ENCODE measurements around the gene PADI4. TPM values are rescaled to one million over a fixed set of nuclear protein-coding genes. Genes with fewer than 3 reads are reported as not detected.

PADI4 gene
- total RNA-seq, 1 experiment from 2014 or later: not detected

DNA sequence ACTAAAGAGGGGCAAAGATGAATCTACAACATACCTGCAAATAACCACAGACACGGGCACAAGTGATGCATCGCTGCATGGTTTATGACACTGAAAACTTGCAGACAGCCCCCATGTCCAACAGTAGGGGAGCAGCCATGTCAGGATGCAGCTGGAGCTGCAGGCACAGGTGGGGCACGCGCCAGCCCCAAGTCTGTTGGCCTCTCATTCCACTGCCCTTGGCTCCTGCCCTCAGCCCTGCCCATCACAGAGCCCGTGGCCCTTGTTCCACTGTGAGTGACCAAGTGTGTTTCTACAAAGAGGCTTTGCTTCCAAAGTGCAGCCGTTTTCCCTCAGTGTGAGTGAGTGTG, 3.2 kb upstream of the PADI4 start:
- H3K27ac ChIP-seq (ENCODE audit: low read length): no peak overlapping the region
- no peak for DNase-seq
- H3K9me2 ChIP-seq (replicated peaks; ENCODE audit: insufficient read depth, low read length): no peaks in the 10 kb centered on the region
- no peaks in the 10 kb centered on the region for H3K27me3 ChIP-seq (ENCODE audit: low read length)
- H3K9me3 ChIP-seq (ENCODE audit: low read length): peaks cover 8% of the 10 kb centered on the region
- no peaks in the 10 kb centered on the region for H3K79me2 ChIP-seq (ENCODE audit: low read length)
- no peaks in the 10 kb centered on the region for H4K20me1 ChIP-seq (ENCODE audit: insufficient read depth, low read depth, low read length)
- no peak overlapping the region for H3K4me2 ChIP-seq (ENCODE audit: low read depth, low read length, poor library complexity, severe bottlenecking)
- no peak overlapping the region for H2AFZ ChIP-seq (ENCODE audit: low read length)
- H3K36me3 ChIP-seq (ENCODE audit: insufficient read depth, low read length): no peaks in the 10 kb centered on the region
- H3K9ac ChIP-seq (ENCODE audit: low read length): no peak overlapping the region
- no peaks in the 10 kb centered on the region for H3K4me1 ChIP-seq (ENCODE audit: low read length)
- no peak overlapping the region for H3K4me3 ChIP-seq (ENCODE audit: low read length)

DNA sequence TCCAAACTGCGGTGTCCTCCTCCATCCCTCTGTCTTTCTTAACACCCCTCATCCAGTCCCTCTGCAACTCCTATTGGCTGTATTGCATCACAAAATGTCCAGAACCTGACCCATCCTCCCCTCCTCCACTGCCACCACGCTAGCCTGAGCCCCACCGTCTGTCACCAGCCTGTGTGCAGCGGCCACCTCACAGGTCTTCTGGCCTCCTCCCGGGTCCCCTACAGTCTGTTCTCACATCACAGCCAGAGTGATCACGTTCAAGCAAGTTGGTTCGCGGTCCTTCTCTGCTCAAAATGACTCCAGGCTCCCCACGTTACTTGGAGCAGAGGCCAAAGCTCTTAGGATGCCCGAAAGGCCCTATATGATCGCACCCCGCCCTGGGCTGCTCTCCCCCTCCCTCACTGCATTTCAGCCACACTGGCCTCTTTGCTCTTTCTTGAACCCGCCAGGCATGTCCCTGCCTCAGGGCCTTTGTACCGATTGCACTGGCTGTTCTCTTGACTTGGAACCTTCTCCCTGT, 2.4 kb upstream of the PADI4 start:
- H3K27ac ChIP-seq (ENCODE audit: low read length): no peak overlapping the region
- H3K36me3 ChIP-seq (ENCODE audit: insufficient read depth, low read length): no peaks in the 10 kb centered on the region
- peaks cover 8% of the 10 kb centered on the region for H3K9me3 ChIP-seq (ENCODE audit: low read length)
- H3K4me1 ChIP-seq (ENCODE audit: low read length): no peaks in the 10 kb centered on the region
- no peaks in the 10 kb centered on the region for H3K79me2 ChIP-seq (ENCODE audit: low read length)
- no peaks in the 10 kb centered on the region for H4K20me1 ChIP-seq (ENCODE audit: insufficient read depth, low read depth, low read length)
- DNase-seq: no peak
- no peak overlapping the region for H3K9ac ChIP-seq (ENCODE audit: low read length)
- no peaks in the 10 kb centered on the region for H3K27me3 ChIP-seq (ENCODE audit: low read length)
- no peak overlapping the region for H3K4me2 ChIP-seq (ENCODE audit: low read depth, low read length, poor library complexity, severe bottlenecking)
- no peak overlapping the region for H2AFZ ChIP-seq (ENCODE audit: low read length)
- H3K9me2 ChIP-seq (replicated peaks; ENCODE audit: insufficient read depth, low read length): no peaks in the 10 kb centered on the region
- no peak overlapping the region for H3K4me3 ChIP-seq (ENCODE audit: low read length)

DNA sequence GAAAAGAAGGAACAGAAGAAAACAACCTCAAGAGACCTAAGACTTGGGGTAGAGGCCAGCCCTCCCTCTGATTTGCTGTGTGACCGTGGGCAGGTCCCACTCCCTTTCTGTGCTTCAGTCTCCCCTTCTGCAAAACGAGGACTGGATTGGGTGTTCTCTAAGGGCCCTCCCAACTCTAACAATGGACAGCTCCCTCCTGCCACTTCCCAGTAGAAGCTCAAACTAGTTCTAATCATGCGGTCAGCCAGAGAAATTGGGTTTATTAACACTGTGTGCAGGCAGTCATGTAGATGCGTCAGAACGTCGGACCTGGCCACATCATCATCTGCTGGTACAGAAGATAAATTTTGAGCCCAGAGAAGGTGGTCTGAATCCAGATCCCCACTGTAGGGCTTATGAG, 1.6 kb upstream of the PADI4 start:
- Histone ChIP-seq H3K9me2 (replicated peaks; ENCODE audit: insufficient read depth, low read length) (no peaks in the 10 kb centered on the region), H3K9ac (ENCODE audit: low read length) (no peak overlapping the region), H3K27ac (ENCODE audit: low read length) (no peak overlapping the region), H3K27me3 (ENCODE audit: low read length) (no peaks in the 10 kb centered on the region), H3K79me2 (ENCODE audit: low read length) (no peaks in the 10 kb centered on the region), H3K4me2 (ENCODE audit: low read depth, low read length, poor library complexity, severe bottlenecking) (no peak overlapping the region), H3K9me3 (ENCODE audit: low read length) (peaks cover 8% of the 10 kb centered on the region), H4K20me1 (ENCODE audit: insufficient read depth, low read depth, low read length) (no peaks in the 10 kb centered on the region), H3K4me3 (ENCODE audit: low read length) (no peak overlapping the region), H3K4me1 (ENCODE audit: low read length) (no peaks in the 10 kb centered on the region), H3K36me3 (ENCODE audit: insufficient read depth, low read length) (no peaks in the 10 kb centered on the region), H2AFZ (ENCODE audit: low read length) (no peak overlapping the region)
- DNase-seq: no peak

DNA sequence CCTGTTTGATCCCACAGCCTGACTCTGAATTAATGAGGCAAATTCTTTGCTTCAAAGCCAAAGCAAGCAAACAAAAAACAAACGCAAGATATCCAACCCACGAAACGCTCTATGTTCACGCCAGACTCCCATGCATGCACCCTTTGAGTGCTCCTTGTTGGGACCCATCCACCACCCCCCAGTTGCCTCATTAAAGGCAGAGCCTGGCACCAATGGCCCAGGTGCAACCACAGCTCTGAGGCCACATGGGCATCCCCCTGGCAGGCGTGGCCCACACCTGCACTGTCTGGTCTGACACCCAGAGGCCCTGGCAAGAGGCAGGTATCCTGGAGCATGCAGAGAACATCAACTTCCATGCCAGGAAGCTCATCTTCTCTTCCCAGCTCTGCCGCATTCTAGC, 1.1 kb upstream of the PADI4 start:
- Histone ChIP-seq H3K4me2 (ENCODE audit: low read depth, low read length, poor library complexity, severe bottlenecking) (no peak overlapping the region), H4K20me1 (ENCODE audit: insufficient read depth, low read depth, low read length) (no peaks in the 10 kb centered on the region), H3K36me3 (ENCODE audit: insufficient read depth, low read length) (no peaks in the 10 kb centered on the region), H3K4me3 (ENCODE audit: low read length) (no peak overlapping the region), H3K9me3 (ENCODE audit: low read length) (peaks cover 8% of the 10 kb centered on the region), H2AFZ (ENCODE audit: low read length) (no peak overlapping the region), H3K9ac (ENCODE audit: low read length) (no peak overlapping the region), H3K4me1 (ENCODE audit: low read length) (no peaks in the 10 kb centered on the region), H3K27me3 (ENCODE audit: low read length) (no peaks in the 10 kb centered on the region), H3K9me2 (replicated peaks; ENCODE audit: insufficient read depth, low read length) (no peaks in the 10 kb centered on the region), H3K79me2 (ENCODE audit: low read length) (no peaks in the 10 kb centered on the region), H3K27ac (ENCODE audit: low read length) (no peak overlapping the region)
- DNase-seq: no peak

DNA sequence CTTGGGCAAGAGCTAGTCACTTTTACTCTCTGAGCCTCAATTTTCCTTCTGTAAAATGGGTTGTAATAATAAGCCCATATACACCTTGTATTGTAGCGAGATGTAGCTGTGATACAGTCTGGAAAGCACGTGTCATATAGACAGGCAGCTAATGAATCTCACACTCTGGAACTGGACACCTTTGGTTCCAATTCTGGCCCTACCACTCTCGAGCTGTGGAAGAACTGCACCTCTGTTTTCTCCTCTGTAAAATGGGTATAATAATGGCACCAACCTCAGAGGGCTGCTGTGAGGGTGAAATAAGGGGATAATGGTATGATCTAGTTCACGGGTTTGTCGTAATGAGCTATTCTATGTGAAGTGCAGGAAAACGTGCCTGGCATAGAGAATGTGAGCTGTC, 668 bp upstream of the PADI4 start:
- Histone ChIP-seq H3K79me2 (ENCODE audit: low read length) (no peaks in the 10 kb centered on the region), H3K9me2 (replicated peaks; ENCODE audit: insufficient read depth, low read length) (no peaks in the 10 kb centered on the region), H3K4me3 (ENCODE audit: low read length) (no peak overlapping the region), H2AFZ (ENCODE audit: low read length) (no peak overlapping the region), H3K9ac (ENCODE audit: low read length) (no peak overlapping the region), H3K36me3 (ENCODE audit: insufficient read depth, low read length) (no peaks in the 10 kb centered on the region), H3K27ac (ENCODE audit: low read length) (no peak overlapping the region), H3K4me1 (ENCODE audit: low read length) (no peaks in the 10 kb centered on the region), H3K9me3 (ENCODE audit: low read length) (peaks cover 6% of the 10 kb centered on the region; the same call in 1 of the 2 replicates), H3K27me3 (ENCODE audit: low read length) (no peaks in the 10 kb centered on the region), H4K20me1 (ENCODE audit: insufficient read depth, low read depth, low read length) (no peaks in the 10 kb centered on the region), H3K4me2 (ENCODE audit: low read depth, low read length, poor library complexity, severe bottlenecking) (no peak overlapping the region)
- DNase-seq: no peak

DNA sequence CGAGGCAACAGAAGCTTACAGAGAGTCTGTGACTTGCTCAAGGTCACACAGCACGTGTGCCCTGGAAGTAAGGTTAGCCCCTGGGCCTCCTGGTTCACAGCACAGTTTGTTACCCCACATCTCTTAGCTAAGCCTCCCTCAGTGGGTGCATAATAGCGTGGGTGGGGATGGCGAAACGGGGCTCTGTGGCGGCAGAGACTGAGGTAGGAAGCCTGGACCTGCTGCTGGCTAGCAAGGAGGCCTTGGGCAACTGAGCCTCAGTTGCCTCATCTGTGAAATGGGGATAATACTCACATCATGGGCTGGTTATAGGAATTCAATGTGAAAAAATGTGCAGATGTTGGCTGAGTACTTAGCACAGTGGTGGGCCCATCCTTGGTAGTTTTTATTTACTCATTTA, 596 bp downstream of the PADI4 start:
- Histone ChIP-seq H3K9me3 (ENCODE audit: low read length) (no peaks in the 10 kb centered on the region), H3K36me3 (ENCODE audit: insufficient read depth, low read length) (no peaks in the 10 kb centered on the region), H3K4me3 (ENCODE audit: low read length) (no peak overlapping the region), H4K20me1 (ENCODE audit: insufficient read depth, low read depth, low read length) (no peaks in the 10 kb centered on the region), H3K9me2 (replicated peaks; ENCODE audit: insufficient read depth, low read length) (no peaks in the 10 kb centered on the region), H3K4me2 (ENCODE audit: low read depth, low read length, poor library complexity, severe bottlenecking) (no peak overlapping the region), H2AFZ (ENCODE audit: low read length) (no peak overlapping the region), H3K27ac (ENCODE audit: low read length) (no peak overlapping the region), H3K9ac (ENCODE audit: low read length) (no peak overlapping the region), H3K27me3 (ENCODE audit: low read length) (no peaks in the 10 kb centered on the region), H3K4me1 (ENCODE audit: low read length) (no peaks in the 10 kb centered on the region), H3K79me2 (ENCODE audit: low read length) (no peaks in the 10 kb centered on the region)
- DNase-seq: no peak

DNA sequence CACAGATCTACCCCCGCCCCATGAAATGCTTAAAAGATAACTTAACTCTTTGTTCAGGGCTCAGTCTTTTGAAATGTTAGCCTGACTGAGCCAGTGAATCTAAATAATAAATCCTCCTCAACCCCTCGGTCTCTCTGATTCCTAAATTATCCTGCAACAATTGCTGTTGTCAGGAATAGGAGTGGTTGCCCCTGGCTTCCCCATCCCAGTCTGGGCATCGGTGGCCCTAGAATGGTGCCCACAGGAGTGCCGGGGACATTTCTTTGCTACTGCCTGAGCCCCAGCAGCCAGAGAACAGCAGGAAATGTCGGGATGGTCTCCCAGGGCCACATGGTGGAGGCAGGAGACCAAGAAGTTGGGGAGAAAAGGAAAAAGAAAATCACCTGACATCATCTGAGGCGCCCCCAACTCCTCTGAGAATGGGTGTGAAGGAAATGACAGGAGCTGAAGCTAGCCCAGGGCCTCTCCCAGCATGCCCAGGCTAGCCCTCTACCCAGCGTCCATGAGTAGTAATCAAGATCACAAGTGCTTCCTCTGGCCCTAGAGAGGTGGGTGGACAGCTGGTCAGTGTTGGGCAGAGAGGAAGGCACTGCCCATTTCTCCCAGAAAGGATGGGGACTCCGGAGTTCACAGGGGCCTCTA, 1.6 kb downstream of the PADI4 start:
- H3K9me3 ChIP-seq (ENCODE audit: low read length): no peaks in the 10 kb centered on the region
- no peaks in the 10 kb centered on the region for H3K9me2 ChIP-seq (replicated peaks; ENCODE audit: insufficient read depth, low read length)
- no peaks in the 10 kb centered on the region for H3K4me1 ChIP-seq (ENCODE audit: low read length)
- H3K9ac ChIP-seq (ENCODE audit: low read length): no peak overlapping the region
- no peaks in the 10 kb centered on the region for H3K27me3 ChIP-seq (ENCODE audit: low read length)
- H3K27ac ChIP-seq (ENCODE audit: low read length): no peak overlapping the region
- no peak for DNase-seq
- H3K79me2 ChIP-seq (ENCODE audit: low read length): no peaks in the 10 kb centered on the region
- H3K4me3 ChIP-seq (ENCODE audit: low read length): no peak overlapping the region
- H3K4me2 ChIP-seq (ENCODE audit: low read depth, low read length, poor library complexity, severe bottlenecking): no peak overlapping the region
- H2AFZ ChIP-seq (ENCODE audit: low read length): no peak overlapping the region
- no peaks in the 10 kb centered on the region for H4K20me1 ChIP-seq (ENCODE audit: insufficient read depth, low read depth, low read length)
- no peaks in the 10 kb centered on the region for H3K36me3 ChIP-seq (ENCODE audit: insufficient read depth, low read length)

DNA sequence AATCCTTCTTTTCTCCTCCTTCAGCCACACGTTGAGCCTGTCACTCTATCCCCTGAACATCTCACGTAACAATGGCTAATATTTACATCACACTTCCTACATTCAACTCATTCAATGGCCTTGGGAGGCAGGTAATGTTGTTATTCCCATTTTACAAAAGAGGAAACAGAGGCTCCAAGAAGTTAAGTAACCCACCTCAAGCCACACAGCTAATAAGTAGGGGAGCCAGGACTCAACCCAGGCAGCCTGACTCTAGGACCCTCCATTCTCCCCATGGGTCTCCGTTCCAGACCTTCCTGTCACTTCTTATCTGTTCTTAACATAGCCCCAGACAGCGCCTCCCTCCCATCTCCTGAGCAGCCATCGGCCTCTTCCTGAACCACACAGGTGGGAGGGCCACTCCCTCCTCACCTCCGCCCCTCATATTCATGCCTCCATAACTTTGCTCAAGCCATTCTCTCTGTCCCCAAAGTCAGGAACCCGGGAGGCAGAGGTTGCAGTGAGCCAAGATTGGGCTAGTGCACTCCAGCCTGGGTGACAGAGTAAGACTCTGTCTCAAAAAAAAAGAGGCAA, 2.2 kb downstream of the PADI4 start:
- Histone ChIP-seq H3K9me3 (ENCODE audit: low read length) (no peaks in the 10 kb centered on the region), H3K79me2 (ENCODE audit: low read length) (no peaks in the 10 kb centered on the region)

More for the DNA sequence above, 2.2 kb downstream of the PADI4 start:
- no peak overlapping the region for H3K9ac ChIP-seq (ENCODE audit: low read length)
- H4K20me1 ChIP-seq (ENCODE audit: insufficient read depth, low read depth, low read length): no peaks in the 10 kb centered on the region
- H2AFZ ChIP-seq (ENCODE audit: low read length): no peak overlapping the region
- DNase-seq: no peak
- no peaks in the 10 kb centered on the region for H3K27me3 ChIP-seq (ENCODE audit: low read length)
- H3K4me2 ChIP-seq (ENCODE audit: low read depth, low read length, poor library complexity, severe bottlenecking): no peak overlapping the region
- H3K9me2 ChIP-seq (replicated peaks; ENCODE audit: insufficient read depth, low read length): no peaks in the 10 kb centered on the region
- no peak overlapping the region for H3K4me3 ChIP-seq (ENCODE audit: low read length)
- no peaks in the 10 kb centered on the region for H3K4me1 ChIP-seq (ENCODE audit: low read length)
- H3K36me3 ChIP-seq (ENCODE audit: insufficient read depth, low read length): no peaks in the 10 kb centered on the region
- no peak overlapping the region for H3K27ac ChIP-seq (ENCODE audit: low read length)
